ENCODE data around the gene TRIM72. TPM values are rescaled to one million over a fixed set of nuclear protein-coding genes. Genes with fewer than 3 reads are reported as not detected.
A peak's percentile ranks its signal among the peaks of the same experiment; 100 is the strongest.
"Not testable (repeated sequence)": the region's sequence is repeated elsewhere in the genome, so short reads cannot be mapped to it uniquely, and the experiment has no call there.

The TRIM72 gene
- total RNA-seq, 1 experiment from 2014 or later = not detected

- H2AFZ ChIP-seq (ENCODE audit: low read length) = no peak overlapping the region
- intact Hi-C loops (cut with micrococcal nuclease) = no loop called here
Observed at GRCh38 chr16:31168848-31169247, 45.1 kb upstream of the TRIM72 start.

GRCh38 chr16:31170048-31170447 is 43.9 kb upstream of the TRIM72 start:
- H3K79me2 ChIP-seq (ENCODE audit: low read length); H3K9me3 ChIP-seq (ENCODE audit: low read length); BruUV-seq (replicated peaks); H3K9me2 ChIP-seq (replicated peaks; ENCODE audit: low read length); H3K4me2 ChIP-seq (ENCODE audit: low read length); intact Hi-C loops (cut with micrococcal nuclease); H3K9ac ChIP-seq (ENCODE audit: low read length); DNase-seq; H3K27ac ChIP-seq (ENCODE audit: low read length); H3K4me1 ChIP-seq (ENCODE audit: insufficient read depth, low read length); POLR2A ChIA-PET (ENCODE audit: unreplicated experiment); H3F3A ChIP-seq (ENCODE audit: low read length, unreplicated experiment); H4K20me1 ChIP-seq (ENCODE audit: low read length); ATAC-seq; H3K36me3 ChIP-seq (ENCODE audit: low read depth, low read length); H3K4me3 ChIP-seq (ENCODE audit: low read length); CTCF ChIA-PET; H3K27me3 ChIP-seq (ENCODE audit: low read length); H2AFZ ChIP-seq (ENCODE audit: low read length): not testable (repeated sequence)

More at GRCh38 chr16:31168848-31169247, 45.1 kb upstream of the TRIM72 start:
- no peak overlapping the region for H3K4me2 ChIP-seq (ENCODE audit: low read length)
- DNase-seq (peak; percentile 62), ATAC-seq (no peak)
- no TSS peak for BruUV-seq (replicated peaks)
- H3K9me3 ChIP-seq (ENCODE audit: low read length) = no peaks in the 10 kb centered on the region
- no peak overlapping the region for H3K4me3 ChIP-seq (ENCODE audit: low read length)
- TF ChIP-seq CTCF (conservative IDR thresholded peaks at IDR 0.05; ENCODE audit: low read depth, low read length) (no peak), EZH2 (IDR thresholded peaks at IDR 0.05; ENCODE audit: low read length, unreplicated experiment) (no peak), EZH2phosphoT487 (IDR thresholded peaks at IDR 0.05; ENCODE audit: borderline replicate concordance, low read length) (no peak)
- H3K27me3 ChIP-seq (ENCODE audit: low read length) = no peaks in the 10 kb centered on the region
- CTCF ChIA-PET = no interaction called here
- H3K9ac ChIP-seq (ENCODE audit: low read length) = no peak overlapping the region
- no peaks in the 10 kb centered on the region for H3K36me3 ChIP-seq (ENCODE audit: low read depth, low read length)
- no peaks in the 10 kb centered on the region for H3F3A ChIP-seq (ENCODE audit: low read length, unreplicated experiment)
- POLR2A ChIA-PET (ENCODE audit: unreplicated experiment) = no interaction called here
- H3K27ac ChIP-seq (ENCODE audit: low read length) = no peak overlapping the region
- H3K79me2 ChIP-seq (ENCODE audit: low read length) = no peaks in the 10 kb centered on the region
- H3K4me1 ChIP-seq (ENCODE audit: insufficient read depth, low read length) = no peaks in the 10 kb centered on the region; the same call in 1 of the 2 replicates
- no peaks in the 10 kb centered on the region for H3K9me2 ChIP-seq (replicated peaks; ENCODE audit: low read length)
- no peaks in the 10 kb centered on the region for H4K20me1 ChIP-seq (ENCODE audit: low read length)

- POLR2A ChIA-PET (ENCODE audit: unreplicated experiment) = no interaction called here
- CTCF ChIA-PET = no interaction called here
- no peak overlapping the region for H3K9ac ChIP-seq (ENCODE audit: low read length)
- peaks cover 6% of the 10 kb centered on the region; the same call in 1 of the 2 replicates for H3K4me1 ChIP-seq (ENCODE audit: insufficient read depth, low read length)
- H3K9me2 ChIP-seq (replicated peaks; ENCODE audit: low read length) = no peaks in the 10 kb centered on the region
- H3K27me3 ChIP-seq (ENCODE audit: low read length) = no peaks in the 10 kb centered on the region
- H4K20me1 ChIP-seq (ENCODE audit: low read length) = peaks cover 17% of the 10 kb centered on the region
- no peaks in the 10 kb centered on the region for H3K9me3 ChIP-seq (ENCODE audit: low read length)
- H3F3A ChIP-seq (ENCODE audit: low read length, unreplicated experiment) = no peaks in the 10 kb centered on the region
- no peak overlapping the region for H3K4me2 ChIP-seq (ENCODE audit: low read length)
- DNase-seq (peak; percentile 73), ATAC-seq (no peak)
- no peak for TF ChIP-seq EZH2phosphoT487 (IDR thresholded peaks at IDR 0.05; ENCODE audit: borderline replicate concordance, low read length)
- TF ChIP-seq CTCF (conservative IDR thresholded peaks at IDR 0.05; ENCODE audit: low read depth, low read length) = no peak
- no peak for TF ChIP-seq EZH2 (IDR thresholded peaks at IDR 0.05; ENCODE audit: low read length, unreplicated experiment)
- intact Hi-C loops (cut with micrococcal nuclease) = no loop called here
- H3K4me3 ChIP-seq (ENCODE audit: low read length) = no peak overlapping the region
- peaks cover 8% of the 10 kb centered on the region for H3K36me3 ChIP-seq (ENCODE audit: low read depth, low read length)
- BruUV-seq (replicated peaks) = no TSS peak
- H3K79me2 ChIP-seq (ENCODE audit: low read length) = peaks cover 29% of the 10 kb centered on the region
- no peak overlapping the region for H3K27ac ChIP-seq (ENCODE audit: low read length)
- no peak overlapping the region for H2AFZ ChIP-seq (ENCODE audit: low read length)
Observed at GRCh38 chr16:31177136-31177535, 36.8 kb upstream of the TRIM72 start.

Measured in PC-3 (cell line).